Measurements from ENCODE around the gene TAX1BP1.

The TAX1BP1 gene

GRCh38 chr7:27739909-27740448 lies at the start of gene TAX1BP1:
Gene TAX1BP1, plus strand, starts transcription at chr7:27740162. Its CDS starts 8,363 bp downstream, at chr7:27748525.
- DNase-seq, result peak; percentile 75

GRCh38 chr7:27690649-27691048 lies 49.3 kb upstream of the TAX1BP1 start:
- no peak for DNase-seq

GRCh38 chr7:27693794-27694193 lies 46.2 kb upstream of the TAX1BP1 start:
- DNase-seq, result no peak

DNA sequence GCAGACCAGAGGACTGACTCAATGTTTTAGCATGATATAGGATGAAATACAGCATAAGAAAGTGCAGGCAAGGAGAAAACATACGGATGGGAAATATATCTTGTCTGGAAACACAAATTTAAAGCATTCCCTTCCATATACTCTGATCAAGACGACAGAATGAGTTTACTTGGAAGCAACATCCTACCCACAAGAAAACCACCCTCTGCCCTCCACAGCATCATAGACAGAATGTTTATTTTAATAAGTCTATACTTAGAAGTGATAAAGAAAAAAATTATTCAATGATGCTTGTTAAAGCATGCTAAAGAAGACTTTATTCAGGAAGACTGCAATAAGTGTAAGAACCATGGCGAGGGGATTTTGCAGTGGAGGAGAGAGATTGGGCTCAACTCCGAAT lies 44.9 kb upstream of the TAX1BP1 start:
- no peak for DNase-seq

DNA sequence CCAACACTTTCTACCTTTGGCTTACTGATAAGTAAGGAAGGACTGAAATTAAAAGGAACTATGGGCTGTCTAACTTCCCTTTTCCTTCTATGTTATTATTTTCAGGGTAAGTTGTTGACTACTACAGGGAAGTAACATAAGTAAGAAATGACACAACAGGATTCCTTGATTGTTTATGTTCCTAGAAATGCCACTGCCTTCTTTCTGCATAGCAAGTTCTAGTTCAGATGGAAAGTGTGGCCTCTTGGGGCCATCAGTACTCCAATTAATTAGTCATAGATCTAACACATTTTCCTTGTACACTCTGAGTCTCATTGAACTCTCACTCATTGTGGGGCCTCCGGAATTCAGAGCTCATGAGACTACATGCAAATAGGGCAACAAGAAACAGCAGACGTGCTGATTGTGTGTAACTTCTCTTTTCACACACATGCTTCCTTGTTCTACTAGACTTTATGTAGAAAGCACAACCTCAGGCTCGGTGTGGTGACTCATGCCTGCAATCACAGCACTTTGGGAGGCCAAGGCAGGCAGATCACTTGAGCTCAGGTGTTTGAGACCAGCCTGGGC lies 42.0 kb upstream of the TAX1BP1 start:
- no peak for DNase-seq

GRCh38 chr7:27699751-27700150 lies 40.2 kb upstream of the TAX1BP1 start:
- no peak for DNase-seq

- DNase-seq, result no peak
Measured at GRCh38 chr7:27700501-27700900, 39.5 kb upstream of the TAX1BP1 start.

DNA sequence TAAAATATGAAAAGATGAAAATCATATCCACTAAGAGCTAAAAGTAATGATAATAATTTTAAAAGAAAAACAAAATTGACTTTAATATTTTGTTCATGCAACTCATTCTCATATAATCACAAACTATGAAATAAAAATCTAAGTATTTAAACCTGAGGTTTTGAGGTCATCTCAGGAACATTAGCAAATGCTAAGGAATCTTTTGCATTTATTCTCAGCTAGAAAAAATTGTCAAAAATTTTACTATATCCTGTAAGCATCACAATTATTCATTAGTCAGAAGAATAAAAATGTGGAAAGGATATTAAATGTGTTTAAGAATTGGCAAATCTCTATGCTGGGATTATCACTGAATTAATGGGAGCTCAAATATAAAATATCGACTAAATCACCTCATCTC lies 36.8 kb upstream of the TAX1BP1 start:
- no peak for DNase-seq

DNA sequence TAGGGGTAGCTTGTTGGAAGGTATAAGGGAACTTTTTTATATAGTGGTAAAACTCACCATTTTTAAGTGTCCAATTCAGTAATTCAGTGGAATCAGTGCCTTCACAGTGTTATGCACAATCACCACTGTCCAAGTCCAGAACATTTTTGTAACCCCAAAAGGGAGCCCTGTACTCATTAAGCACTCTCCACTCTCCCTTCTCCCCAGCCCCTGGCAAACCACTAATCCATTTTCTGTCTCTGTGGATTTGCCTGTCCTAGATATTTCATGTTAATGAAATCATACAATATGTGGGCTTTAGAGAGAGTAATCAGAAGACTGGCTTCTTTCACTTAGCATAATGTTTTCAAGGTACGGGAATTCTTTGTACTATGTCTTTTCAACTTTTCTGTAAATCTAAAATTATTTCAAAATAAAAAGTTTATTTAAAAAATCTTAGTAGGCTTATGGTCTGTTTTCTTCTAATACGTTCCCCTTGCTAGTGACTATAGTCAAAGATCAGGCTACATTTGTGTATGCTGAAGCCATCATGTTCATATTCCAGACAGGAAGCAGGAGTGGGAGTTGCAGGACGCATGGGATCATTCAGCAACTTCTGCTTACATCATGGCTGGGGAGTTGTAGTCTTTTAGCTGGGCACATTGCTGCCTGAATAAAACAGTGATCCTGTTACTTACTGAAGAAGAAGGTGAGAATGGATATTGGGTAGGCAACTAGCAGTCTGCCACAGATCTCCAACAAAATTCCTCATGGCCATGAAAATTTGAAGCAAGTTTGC lies 35.4 kb upstream of the TAX1BP1 start:
- DNase-seq, result no peak

DNA sequence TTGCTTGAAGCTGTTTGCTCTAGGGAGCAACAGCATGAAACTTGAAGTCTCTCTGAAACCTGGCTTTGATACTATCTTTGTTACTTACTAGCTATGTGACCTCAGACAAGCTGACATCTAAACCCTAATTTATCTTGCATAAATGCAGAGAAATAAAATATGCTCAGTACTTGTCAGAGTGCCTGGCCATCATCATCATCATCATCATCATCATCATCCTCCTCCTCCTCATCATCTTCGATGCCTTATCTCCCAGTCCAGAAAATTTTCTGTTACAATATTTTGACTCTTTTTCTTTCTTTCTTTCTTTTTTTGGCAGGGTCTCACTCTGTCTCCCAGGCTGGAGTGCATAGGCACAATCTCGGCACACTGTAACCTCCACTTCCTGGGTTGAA lies 34.8 kb upstream of the TAX1BP1 start:
- no peak for DNase-seq

DNA sequence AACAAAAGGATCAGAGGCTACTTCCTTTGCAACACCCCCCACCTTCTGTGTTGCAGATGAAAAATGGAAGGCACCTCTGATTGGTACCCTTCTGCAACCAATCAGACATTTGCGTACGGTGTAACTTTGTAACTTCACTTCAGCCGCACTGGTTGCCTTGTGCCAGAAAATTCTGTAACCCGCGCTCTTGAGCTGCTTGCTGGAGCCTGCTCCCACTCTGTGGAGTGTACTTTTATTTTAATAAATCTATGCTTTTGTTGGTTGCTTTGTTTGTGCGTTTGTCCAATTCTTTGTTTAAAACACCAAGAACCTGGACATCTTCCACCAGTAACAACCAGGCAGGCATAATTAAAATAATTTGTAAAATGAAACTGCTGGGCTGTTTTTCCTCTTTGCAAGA lies 31.5 kb upstream of the TAX1BP1 start:
- DNase-seq, result no peak

- DNase-seq, result no peak
Measured at GRCh38 chr7:27709137-27710075, 30.6 kb upstream of the TAX1BP1 start.

- DNase-seq, result no peak
Measured at GRCh38 chr7:27712217-27712616, 27.7 kb upstream of the TAX1BP1 start.

DNA sequence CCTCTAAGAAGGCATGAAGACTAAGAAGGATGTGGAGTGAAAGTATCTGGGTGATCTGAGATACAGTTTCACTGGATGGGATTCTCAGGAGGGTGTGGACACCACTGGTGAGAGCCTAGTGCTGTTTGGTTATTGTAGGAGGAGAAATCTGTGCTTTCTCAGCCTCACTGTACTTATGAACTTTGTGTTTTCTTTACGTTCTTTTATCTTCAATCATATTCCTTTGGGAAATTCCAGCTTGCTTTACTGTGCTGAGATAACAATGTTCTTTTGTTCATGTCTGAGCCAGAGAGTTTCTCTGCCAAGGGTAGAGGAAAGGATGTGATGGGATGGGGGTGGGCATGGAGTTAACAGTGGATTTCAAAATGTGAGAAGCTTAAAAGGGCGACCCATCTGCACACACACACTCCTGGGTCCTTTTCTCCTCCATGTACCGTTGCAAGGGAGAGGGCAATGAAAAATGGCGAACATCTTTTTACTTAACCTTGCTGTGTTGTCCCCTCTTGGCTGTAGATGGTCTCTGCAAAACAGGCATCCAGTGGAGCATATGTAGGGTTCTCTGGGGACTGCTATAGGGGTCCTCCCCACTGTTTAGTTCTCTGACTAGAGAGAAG lies 25.0 kb upstream of the TAX1BP1 start:
- DNase-seq, result no peak

GRCh38 chr7:27723085-27723484 lies 16.9 kb upstream of the TAX1BP1 start:
- DNase-seq, result no peak

DNA sequence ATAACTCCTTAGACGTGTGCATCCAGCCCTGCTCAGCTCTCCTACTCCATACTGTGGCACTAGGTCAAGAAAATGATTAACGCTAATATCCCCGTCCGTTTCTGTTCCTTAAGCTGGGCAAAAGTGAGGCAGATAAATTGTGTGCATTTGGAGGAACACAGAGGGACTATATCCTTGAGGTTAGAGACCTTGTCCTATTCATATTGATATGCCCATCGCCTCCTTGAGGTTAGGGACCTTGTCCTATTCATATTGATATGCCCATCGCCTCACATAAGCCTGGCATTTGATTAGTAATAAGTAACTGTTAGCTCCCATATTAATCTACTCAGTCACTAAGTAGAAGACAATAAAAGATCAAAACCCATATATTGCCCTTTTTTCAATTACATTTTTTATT lies 12.9 kb upstream of the TAX1BP1 start:
- DNase-seq, result no peak

- no peak for DNase-seq
Measured at GRCh38 chr7:27730112-27730511, 9.8 kb upstream of the TAX1BP1 start.

- no peak for DNase-seq
Measured at GRCh38 chr7:27734583-27734982, 5.4 kb upstream of the TAX1BP1 start.

GRCh38 chr7:27735165-27735564 lies 4.8 kb upstream of the TAX1BP1 start:
- DNase-seq, result no peak

GRCh38 chr7:27735831-27736230 lies 4.1 kb upstream of the TAX1BP1 start:
- DNase-seq, result no peak

DNA sequence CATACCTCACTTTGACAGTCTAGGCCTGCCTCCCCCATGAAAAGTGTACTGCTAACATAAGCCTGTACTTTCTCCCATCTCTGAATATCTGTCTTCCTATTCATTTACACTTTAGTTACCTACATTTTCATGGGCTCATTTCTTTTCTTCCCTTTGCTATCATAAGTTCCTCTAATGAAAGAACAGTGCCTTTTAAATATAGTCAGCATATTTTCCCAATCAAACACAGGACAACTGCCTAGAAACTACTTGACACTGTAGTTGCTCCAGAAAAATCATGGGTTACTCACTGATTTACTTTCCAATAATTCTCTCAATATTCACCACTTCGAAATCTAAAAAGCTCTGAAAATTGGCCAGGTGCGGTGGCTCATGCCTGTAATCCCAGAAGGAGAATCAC lies 2.8 kb upstream of the TAX1BP1 start:
- no peak for DNase-seq

DNA sequence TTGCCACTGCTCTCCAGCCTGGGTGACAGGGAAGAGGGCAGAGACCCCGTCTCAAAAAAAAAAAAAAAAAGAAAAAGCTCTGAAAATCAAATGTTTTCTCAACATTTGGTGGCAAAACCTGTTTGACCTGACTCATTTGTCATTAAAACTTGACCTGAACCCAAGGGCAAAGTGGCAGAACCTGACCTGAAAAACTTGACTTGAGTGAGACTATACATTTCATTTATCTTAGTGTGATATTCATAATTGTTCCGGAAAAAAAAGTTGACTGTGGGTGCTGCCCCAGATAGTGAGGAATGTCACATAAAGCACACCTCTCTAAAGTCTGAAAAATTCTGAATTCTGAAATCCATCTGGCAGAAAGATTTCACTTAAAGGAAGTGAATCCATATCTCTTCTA lies 2.3 kb upstream of the TAX1BP1 start:
- no peak for DNase-seq

DNA sequence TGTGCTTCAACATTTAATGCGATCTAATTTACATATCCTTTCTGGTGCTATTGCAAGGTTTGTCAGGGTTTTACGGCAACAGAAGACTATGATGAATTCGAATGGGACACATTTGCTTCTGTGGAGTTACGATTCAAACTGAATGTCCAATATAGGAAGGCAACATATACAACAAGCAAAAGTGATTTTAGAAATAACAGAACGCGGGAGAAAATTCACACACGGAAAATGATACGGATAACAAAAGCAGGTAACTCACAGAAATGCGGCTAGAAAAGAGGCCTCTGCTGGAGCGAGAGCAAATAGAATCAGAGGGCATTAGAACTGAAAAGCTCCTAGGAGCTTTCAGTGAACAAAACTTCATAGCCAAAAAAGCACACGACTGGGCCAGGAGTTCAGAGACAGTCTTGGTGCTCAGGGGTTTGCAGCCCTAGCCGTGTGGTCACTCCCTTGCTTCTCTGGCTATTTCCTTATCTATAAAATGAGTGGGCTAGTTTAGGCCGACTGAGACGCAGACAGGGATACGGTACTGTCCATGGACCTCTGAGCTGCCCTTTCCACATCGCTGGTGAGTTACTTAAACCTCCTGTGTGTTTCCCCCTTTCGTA lies 557 bp upstream of the TAX1BP1 start:
- DNase-seq, result peak; percentile 19
